Left ventricle myocardium inferior (tissue), 1 donor: ENCODE results near the gene FOXN3. TPM values are rescaled to one million over a fixed set of nuclear protein-coding genes. Genes with fewer than 3 reads are reported as not detected.

ENCODE experiments used
- DNase-seq: peaks from one replicate; pipeline ENCODE4 v3.0.0-alpha.2; 2020
- H3K27ac ChIP-seq: fragments of 200-600 bp; replicated peaks from 2 replicates; pipeline ENCODE4 v1.8.0; 2021
- H3K27me3 ChIP-seq: fragments of 200-600 bp; 2 replicates; pipeline ENCODE4 v1.8.0; 2021; ENCODE audit warnings: low read depth
- H3K36me3 ChIP-seq: fragments of 200-600 bp; 2 replicates; pipeline ENCODE4 v1.8.0; 2021
- H3K4me1 ChIP-seq: fragments of 200-600 bp; 2 replicates; pipeline ENCODE4 v1.8.0; 2021
- H3K4me3 ChIP-seq: fragments of 200-600 bp; 2 replicates; pipeline ENCODE4 v1.8.0; 2021; ENCODE audit warnings: mild to moderate bottlenecking, moderate library complexity
- H3K9me3 ChIP-seq: fragments of 200-600 bp; replicated peaks from 2 replicates; pipeline ENCODE4 v1.8.0; 2021
- CTCF ChIP-seq: fragments of 200-600 bp; IDR thresholded peaks from 2 replicates; pipeline ENCODE4 v1.8.0; 2021; ENCODE audit warnings: antibody characterized with exemption, mild to moderate bottlenecking, borderline replicate concordance
- intact Hi-C: fragments of 100-400 bp; cut with micrococcal nuclease; formaldehyde crosslinking; loops from one replicate; pipeline ENCODE4 v1.11.0; 2022
- total RNA-seq: library from RNA; stranded (reverse); fragmentation: NEBNext Ultra II Directional; extraction: Animal tissue kit (Norgen Biotek cat#: 25700); gene quantifications from one replicate; pipeline ENCODE4 v1.2.1, GENCODE V29; 2021
- donor health status: DM: no; HTN: yes; CAD: no; lungs with severe emphysema.

FOXN3 gene
- total RNA-seq, 1 donor from 2014 or later = 120 TPM

DNA sequence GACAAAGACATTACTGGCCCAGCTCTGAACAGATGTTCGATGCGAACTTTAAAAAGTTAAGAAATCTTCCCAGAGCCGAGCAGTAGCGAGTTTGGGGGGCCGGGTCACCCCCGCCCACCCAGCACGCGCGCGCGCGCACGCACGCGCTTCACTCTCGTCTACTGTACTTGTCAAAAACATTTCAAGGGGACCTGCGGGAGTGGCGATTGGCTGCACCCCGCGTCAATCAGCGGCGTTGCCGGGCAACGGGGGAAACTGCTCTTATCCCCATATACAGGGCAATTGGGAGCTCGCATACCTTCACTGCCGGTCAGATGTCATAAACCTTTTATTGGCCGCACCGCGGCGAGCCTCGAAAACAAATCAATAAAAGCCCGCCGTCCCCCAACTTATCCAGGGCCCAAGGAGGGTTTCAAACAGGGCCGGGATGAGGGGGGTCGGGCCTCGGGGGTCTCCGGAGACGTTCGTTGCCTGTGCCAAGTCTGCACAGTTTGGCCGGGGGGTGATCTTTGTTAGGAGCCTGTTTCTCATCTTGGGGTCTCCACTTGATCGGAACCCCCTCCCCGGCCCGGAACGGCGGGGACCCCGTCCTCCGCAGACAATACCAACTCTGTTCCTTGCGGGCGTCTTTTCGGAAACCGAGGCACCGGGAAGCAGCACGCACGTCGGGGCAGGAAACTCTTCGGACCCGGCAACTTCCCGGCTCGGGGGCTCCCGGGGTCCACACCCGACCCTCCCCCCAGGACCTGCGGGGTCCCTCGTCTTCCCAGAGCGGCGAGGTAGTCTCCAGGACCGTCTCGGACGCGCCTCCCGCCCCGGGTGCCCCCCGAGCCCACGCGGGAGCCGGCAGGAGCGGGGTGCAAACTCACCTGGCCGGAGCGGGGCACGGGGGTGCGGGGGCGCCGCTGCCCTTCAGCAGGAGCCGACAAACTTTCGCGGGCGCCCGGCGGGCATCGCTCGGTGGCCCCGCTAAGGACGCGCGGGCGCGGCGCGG is 734 bp downstream of the FOXN3 start:
- Histone ChIP-seq H3K27ac (peak overlapping the region; percentile 96), H3K4me1 (peaks cover 73% of the 10 kb centered on the region), H3K4me3 (peak overlapping the region; percentile 93), H3K9me3 (no peaks in the 10 kb centered on the region), H3K27me3 (no peaks in the 10 kb centered on the region), H3K36me3 (peaks cover 8% of the 10 kb centered on the region)
- no peak for TF ChIP-seq CTCF
- intact Hi-C loops = no loop called here
- peak; percentile 100 for DNase-seq

DNA sequence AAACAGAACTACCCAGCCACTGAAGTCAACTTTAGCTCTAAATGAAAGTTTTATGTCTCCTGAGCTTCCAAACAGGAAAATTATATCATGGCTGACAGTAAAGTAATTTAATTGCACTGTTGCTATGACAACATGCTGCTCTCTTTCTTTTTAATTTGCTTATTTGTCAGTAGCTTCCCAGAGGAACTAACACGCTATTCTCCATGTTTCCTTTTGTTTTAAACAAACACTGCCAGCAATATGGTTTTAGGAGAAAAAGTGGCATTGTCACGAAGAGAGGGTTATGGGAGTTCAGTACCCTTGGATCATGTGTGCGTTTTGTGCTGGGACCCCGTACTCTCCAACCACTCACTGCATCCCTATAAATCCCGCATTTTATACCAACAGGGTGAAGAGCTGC is 1.9 kb downstream of the FOXN3 start:
- Histone ChIP-seq H3K36me3 (peaks cover 18% of the 10 kb centered on the region), H3K9me3 (no peaks in the 10 kb centered on the region), H3K27ac (peak overlapping the region; percentile 96), H3K4me1 (peaks cover 79% of the 10 kb centered on the region), H3K27me3 (no peaks in the 10 kb centered on the region), H3K4me3 (peak overlapping the region; percentile 93)
- TF ChIP-seq CTCF = no peak
- no peak for DNase-seq
- intact Hi-C loops = no loop called here

- H3K27ac ChIP-seq = no peak overlapping the region
- H3K27me3 ChIP-seq = no peaks in the 10 kb centered on the region
- H3K4me3 ChIP-seq = no peak overlapping the region
- peaks cover 83% of the 10 kb centered on the region for H3K4me1 ChIP-seq
- no peak for TF ChIP-seq CTCF
- H3K9me3 ChIP-seq = no peaks in the 10 kb centered on the region
- intact Hi-C loops = no loop called here
- H3K36me3 ChIP-seq = peaks cover 18% of the 10 kb centered on the region
- no peak for DNase-seq
Observed at GRCh38 chr14:89411976-89412375, 5.1 kb downstream of the FOXN3 start.

DNA sequence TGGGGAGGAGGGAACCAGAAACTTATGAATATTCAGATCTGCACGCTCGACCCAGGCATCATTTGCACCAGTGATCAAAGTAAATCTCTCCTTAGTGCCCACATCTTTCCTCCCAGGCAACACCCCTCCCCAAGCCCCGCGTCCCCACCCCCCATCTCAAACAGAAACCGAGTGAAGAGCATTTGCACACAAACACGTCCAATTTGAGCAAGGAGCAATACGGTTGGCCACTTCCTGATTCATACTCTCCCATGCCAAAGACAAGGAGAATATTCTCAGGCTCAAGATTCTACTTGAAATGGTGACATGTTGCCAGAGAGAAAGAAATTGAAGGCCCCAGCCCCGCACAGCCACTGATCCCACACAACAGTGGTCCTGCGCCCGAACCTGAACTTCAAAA is 7.1 kb downstream of the FOXN3 start:
- no peaks in the 10 kb centered on the region for H3K27me3 ChIP-seq
- intact Hi-C loops = no loop called here
- H3K36me3 ChIP-seq = peaks cover 26% of the 10 kb centered on the region
- H3K4me1 ChIP-seq = peaks cover 89% of the 10 kb centered on the region
- no peaks in the 10 kb centered on the region for H3K9me3 ChIP-seq
- peak overlapping the region; percentile 2 for H3K4me3 ChIP-seq
- H3K27ac ChIP-seq = peak overlapping the region; percentile 38
- TF ChIP-seq CTCF = no peak
- no peak for DNase-seq

GRCh38 chr14:89408907-89409700 is 7.9 kb downstream of the FOXN3 start:
- H3K9me3 ChIP-seq = no peaks in the 10 kb centered on the region
- no peak for TF ChIP-seq CTCF
- DNase-seq = no peak
- peak overlapping the region; percentile 38 for H3K27ac ChIP-seq
- intact Hi-C loops = no loop called here
- peaks cover 87% of the 10 kb centered on the region for H3K4me1 ChIP-seq
- peaks cover 30% of the 10 kb centered on the region for H3K36me3 ChIP-seq
- no peaks in the 10 kb centered on the region for H3K27me3 ChIP-seq
- H3K4me3 ChIP-seq = no peak overlapping the region
